ENCODE data around the gene RBM22. TPM values are rescaled to one million over a fixed set of nuclear protein-coding genes. Genes with fewer than 3 reads are reported as not detected.

Gene RBM22
- total RNA-seq, 1 experiment from 2014 or later, result 66.8 TPM

- DNase-seq (ENCODE audit: low spot score), result no peak
- POLR2A ChIA-PET (ENCODE audit: low non-redundant PET), result no interaction called here
- H3K27me3 ChIP-seq (replicated peaks; ENCODE audit: insufficient read depth, low read depth, low read length, poor library complexity), result no peaks in the 10 kb centered on the region
- H3K36me3 ChIP-seq (ENCODE audit: insufficient read depth, low read length, poor library complexity, severe bottlenecking), result no peaks in the 10 kb centered on the region
- CTCF ChIA-PET, result no interaction called here
- no TSS peak for BruUV-seq (replicated peaks)
- intact Hi-C loops (cut with micrococcal nuclease; ENCODE audit: unreplicated experiment), result no loop called here
- TF ChIP-seq EZH2 (IDR thresholded peaks at IDR 0.05; ENCODE audit: borderline replicate concordance, low read depth, low read length, poor library complexity, severe bottlenecking), result no peak
- TF ChIP-seq, protein P1, sequence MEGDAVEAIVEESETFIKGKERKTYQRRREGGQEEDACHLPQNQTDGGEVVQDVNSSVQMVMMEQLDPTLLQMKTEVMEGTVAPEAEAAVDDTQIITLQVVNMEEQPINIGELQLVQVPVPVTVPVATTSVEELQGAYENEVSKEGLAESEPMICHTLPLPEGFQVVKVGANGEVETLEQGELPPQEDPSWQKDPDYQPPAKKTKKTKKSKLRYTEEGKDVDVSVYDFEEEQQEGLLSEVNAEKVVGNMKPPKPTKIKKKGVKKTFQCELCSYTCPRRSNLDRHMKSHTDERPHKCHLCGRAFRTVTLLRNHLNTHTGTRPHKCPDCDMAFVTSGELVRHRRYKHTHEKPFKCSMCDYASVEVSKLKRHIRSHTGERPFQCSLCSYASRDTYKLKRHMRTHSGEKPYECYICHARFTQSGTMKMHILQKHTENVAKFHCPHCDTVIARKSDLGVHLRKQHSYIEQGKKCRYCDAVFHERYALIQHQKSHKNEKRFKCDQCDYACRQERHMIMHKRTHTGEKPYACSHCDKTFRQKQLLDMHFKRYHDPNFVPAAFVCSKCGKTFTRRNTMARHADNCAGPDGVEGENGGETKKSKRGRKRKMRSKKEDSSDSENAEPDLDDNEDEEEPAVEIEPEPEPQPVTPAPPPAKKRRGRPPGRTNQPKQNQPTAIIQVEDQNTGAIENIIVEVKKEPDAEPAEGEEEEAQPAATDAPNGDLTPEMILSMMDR (conservative IDR thresholded peaks at IDR 0.05; ENCODE audit: low read depth, low read length), result no peak
- H3K27ac ChIP-seq (ENCODE audit: low read depth, low read length, poor library complexity, severe bottlenecking), result no peak overlapping the region
- no peaks in the 10 kb centered on the region for H3K9me3 ChIP-seq (ENCODE audit: low read depth, low read length, poor library complexity, severe bottlenecking)
- H3K4me1 ChIP-seq (ENCODE audit: insufficient read depth, low read length, poor library complexity, severe bottlenecking), result peaks cover 46% of the 10 kb centered on the region
- no peak overlapping the region for H3K4me3 ChIP-seq (ENCODE audit: low read depth, low read length, poor library complexity, severe bottlenecking)
Observed at GRCh38 chr5:150642567-150642927, 58.3 kb downstream of the RBM22 start.

DNA sequence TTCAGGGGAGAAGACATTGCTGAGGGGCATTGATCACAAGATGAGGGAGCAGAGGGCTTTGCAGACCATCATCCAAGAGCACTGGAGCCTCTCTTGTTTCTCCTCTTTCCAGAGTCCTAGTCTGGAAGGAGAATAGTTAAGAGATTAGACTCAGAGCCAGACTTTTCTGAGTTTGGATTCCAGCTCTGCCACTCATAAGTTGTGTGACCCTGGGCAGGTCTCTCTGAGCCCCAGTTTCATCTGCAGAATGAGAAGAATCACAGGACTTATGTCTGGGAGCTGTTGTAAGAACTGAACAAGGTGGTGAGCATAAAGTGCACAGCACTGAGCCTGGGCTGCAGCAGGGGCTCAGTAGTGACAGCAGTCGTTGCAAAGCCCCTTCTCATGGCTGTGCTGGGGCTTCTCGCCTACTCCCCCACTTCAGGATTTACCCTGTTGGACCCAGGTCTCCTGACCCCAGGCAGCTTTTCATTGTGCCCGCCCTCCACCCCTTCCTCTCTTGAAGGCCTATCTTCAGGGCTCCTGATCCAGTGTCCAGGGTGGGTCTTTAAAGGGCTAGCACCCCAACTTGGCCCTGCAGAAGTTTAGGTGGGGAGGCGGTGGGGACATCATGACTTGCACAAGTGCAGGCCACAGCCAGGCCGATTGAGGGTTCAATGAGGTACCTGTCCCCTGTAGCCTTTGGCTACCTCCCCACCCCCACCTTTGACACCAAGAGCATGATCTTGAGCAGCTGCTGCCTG lies 58.9 kb downstream of the RBM22 start:
- H3K36me3 ChIP-seq (ENCODE audit: insufficient read depth, low read length, poor library complexity, severe bottlenecking), result no peaks in the 10 kb centered on the region
- ChIA-PET CTCF (no interaction called here), POLR2A (ENCODE audit: low non-redundant PET) (no interaction called here)
- peaks cover 50% of the 10 kb centered on the region for H3K4me1 ChIP-seq (ENCODE audit: insufficient read depth, low read length, poor library complexity, severe bottlenecking)
- H3K27ac ChIP-seq (ENCODE audit: low read depth, low read length, poor library complexity, severe bottlenecking), result no peak overlapping the region
- H3K4me3 ChIP-seq (ENCODE audit: low read depth, low read length, poor library complexity, severe bottlenecking), result no peak overlapping the region
- no peak for DNase-seq (ENCODE audit: low spot score)
- no peaks in the 10 kb centered on the region for H3K27me3 ChIP-seq (replicated peaks; ENCODE audit: insufficient read depth, low read depth, low read length, poor library complexity)
- H3K9me3 ChIP-seq (ENCODE audit: low read depth, low read length, poor library complexity, severe bottlenecking), result no peaks in the 10 kb centered on the region
- intact Hi-C loops (cut with micrococcal nuclease; ENCODE audit: unreplicated experiment), result no loop called here
- TF ChIP-seq, protein P1 (conservative IDR thresholded peaks at IDR 0.05; ENCODE audit: low read depth, low read length), result no peak
- TF ChIP-seq EZH2 (IDR thresholded peaks at IDR 0.05; ENCODE audit: borderline replicate concordance, low read depth, low read length, poor library complexity, severe bottlenecking), result no peak
- BruUV-seq (replicated peaks), result no TSS peak

DNA sequence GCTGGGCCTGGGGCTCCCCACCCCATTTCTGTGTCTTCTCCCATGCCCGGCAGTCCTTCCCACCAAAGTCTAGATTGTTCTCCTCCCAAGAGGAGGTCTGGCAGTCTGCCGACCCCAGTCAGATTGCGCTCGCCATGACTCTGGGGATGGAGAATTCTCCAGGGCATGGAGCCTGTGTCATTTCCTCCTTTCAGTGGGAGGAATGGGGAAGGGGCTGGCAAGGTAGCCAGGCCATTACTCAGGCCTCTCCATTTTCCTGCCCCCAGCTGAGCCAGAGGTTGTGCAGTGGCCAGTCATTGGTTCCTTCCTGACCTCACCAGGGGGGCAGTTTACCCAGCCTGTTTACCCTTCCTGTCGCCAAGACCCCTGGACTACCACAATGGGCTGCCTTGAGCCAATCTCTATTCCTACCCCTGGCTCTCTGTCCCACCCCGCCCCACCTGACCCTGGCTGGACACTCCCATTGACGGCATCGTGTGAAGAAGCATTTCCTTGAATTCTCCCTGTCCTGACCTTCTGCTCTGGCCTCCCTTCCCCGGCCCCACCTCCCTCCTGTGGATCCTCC lies 59.8 kb downstream of the RBM22 start:
- intact Hi-C loops (cut with micrococcal nuclease; ENCODE audit: unreplicated experiment), result no loop called here
- no TSS peak for BruUV-seq (replicated peaks)
- H3K36me3 ChIP-seq (ENCODE audit: insufficient read depth, low read length, poor library complexity, severe bottlenecking), result no peaks in the 10 kb centered on the region
- no peaks in the 10 kb centered on the region for H3K9me3 ChIP-seq (ENCODE audit: low read depth, low read length, poor library complexity, severe bottlenecking)
- no peak for DNase-seq (ENCODE audit: low spot score)
- CTCF ChIA-PET, result no interaction called here
- POLR2A ChIA-PET (ENCODE audit: low non-redundant PET), result no interaction called here
- H3K27ac ChIP-seq (ENCODE audit: low read depth, low read length, poor library complexity, severe bottlenecking), result peak overlapping the region; percentile 41
- H3K4me1 ChIP-seq (ENCODE audit: insufficient read depth, low read length, poor library complexity, severe bottlenecking), result peaks cover 59% of the 10 kb centered on the region
- H3K27me3 ChIP-seq (replicated peaks; ENCODE audit: insufficient read depth, low read depth, low read length, poor library complexity), result no peaks in the 10 kb centered on the region
- H3K4me3 ChIP-seq (ENCODE audit: low read depth, low read length, poor library complexity, severe bottlenecking), result peak overlapping the region; percentile 22
- no peak for TF ChIP-seq EZH2 (IDR thresholded peaks at IDR 0.05; ENCODE audit: borderline replicate concordance, low read depth, low read length, poor library complexity, severe bottlenecking)
- TF ChIP-seq, protein P1 (conservative IDR thresholded peaks at IDR 0.05; ENCODE audit: low read depth, low read length), result no peak

Other genes starting within 250 kb of the RBM22 start
- 44.0 and 46.7 TPM in 2 replicates for gene NDST1, start 192.9 kb downstream of the RBM22 start, total RNA-seq (2021)
- gene SYNPO, start 60.4 kb downstream of the RBM22 start, total RNA-seq (2021), result 7.6 and 10.0 TPM in 2 replicates
- gene MYOZ3, start 39.8 kb downstream of the RBM22 start, total RNA-seq (2021), result 2.4 and 2.7 TPM in 2 replicates
- gene DCTN4, start 58.0 kb upstream of the RBM22 start, total RNA-seq (2021), result 62.3 and 67.6 TPM in 2 replicates
- 11.6 and 14.5 TPM in 2 replicates for gene SMIM3, start 77.7 kb upstream of the RBM22 start, total RNA-seq (2021)
- not detected in 2 replicates for gene IRGM, start 145.5 kb upstream of the RBM22 start, total RNA-seq (2021)
- gene ZNF300, start 203.9 kb upstream of the RBM22 start, total RNA-seq (2021), result 12.6 and 13.1 TPM in 2 replicates